Right renal pelvis (tissue), 4 donors: ENCODE data around the gene ATP11A. TPM values are rescaled to one million over a fixed set of nuclear protein-coding genes. Genes with fewer than 3 reads are reported as not detected.
"Not testable (repeated sequence)": the region's sequence is repeated elsewhere in the genome, so short reads cannot be mapped to it uniquely, and the experiment has no call there.

ENCODE experiments used
- DNase-seq, 4 donors: peaks; one replicate each; pipeline ENCODE4 v3.0.0-alpha.2; 2013; ENCODE audit warnings: low read depth in 4 of 4, low spot score in 3 of 4, missing footprints in 1 of 4
- polyA plus RNA-seq, 4 donors: library from polyadenylated mRNA; unstranded; fragments of 120-200 nt; gene quantifications; one replicate each; pipeline ENCODE4 v1.2.1, GENCODE V29; 2013; ENCODE audit not compliant: insufficient read length in 4 of 4

The ATP11A gene
- polyA plus RNA-seq, 4 donors: 47.2 to 53.3 (median 48.0) TPM

GRCh38 chr13:112784811-112785482 is 95.1 kb downstream of the ATP11A start:
- no peak for DNase-seq

- DNase-seq: no peak
These were observed 95.6 kb downstream of the ATP11A start for GRCh38 chr13:112785483-112785856.

GRCh38 chr13:112786810-112787209 is 97.0 kb downstream of the ATP11A start:
- DNase-seq: not testable (repeated sequence)

GRCh38 chr13:112790735-112791641 is 101.2 kb downstream of the ATP11A start:
- DNase-seq: no peak

GRCh38 chr13:112791663-112792440 is 102.0 kb downstream of the ATP11A start:
- no peak for DNase-seq

- no peak for DNase-seq
These were observed 102.7 kb downstream of the ATP11A start for GRCh38 chr13:112792511-112792910.

GRCh38 chr13:112793545-112794445 is 104.0 kb downstream of the ATP11A start:
- DNase-seq: no peak

GRCh38 chr13:112795277-112795676 is 105.4 kb downstream of the ATP11A start:
- DNase-seq: no peak

- no peak for DNase-seq
These were observed 106.5 kb downstream of the ATP11A start for GRCh38 chr13:112796190-112796915.

- DNase-seq: no peak
These were observed 109.6 kb downstream of the ATP11A start for GRCh38 chr13:112799394-112799793.

- no peak for DNase-seq
These were observed 110.2 kb downstream of the ATP11A start for GRCh38 chr13:112800057-112800456.

- not testable (repeated sequence) for DNase-seq
These were observed 111.0 kb downstream of the ATP11A start for GRCh38 chr13:112800807-112801206.

- no peak for DNase-seq
These were observed 113.0 kb downstream of the ATP11A start for GRCh38 chr13:112802802-112803195.

- no peak for DNase-seq
These were observed 113.6 kb downstream of the ATP11A start for GRCh38 chr13:112803422-112803821.

GRCh38 chr13:112804374-112804773 is 114.5 kb downstream of the ATP11A start:
- DNase-seq: no peak

- DNase-seq: no peak
These were observed 117.2 kb downstream of the ATP11A start for GRCh38 chr13:112806739-112807652.

GRCh38 chr13:112807653-112808376 is 118.0 kb downstream of the ATP11A start:
- no peak for DNase-seq
